ENCODE data around the gene ATM.

ATM gene

GRCh38 chr11:108203075-108203474 is 19.8 kb upstream of the ATM start:
- H3K79me2 ChIP-seq (ENCODE audit: low read length): peaks cover 84% of the 10 kb centered on the region
- no peak for TF ChIP-seq CTCF (IDR thresholded peaks at IDR 0.05; ENCODE audit: low read depth, low read length)
- TF ChIP-seq EZH2phosphoT487 (IDR thresholded peaks at IDR 0.05; ENCODE audit: low read depth): no peak
- no peak overlapping the region for H3K4me3 ChIP-seq (ENCODE audit: low read length)
- no peak overlapping the region for H2AFZ ChIP-seq (ENCODE audit: low read depth, low read length)
- H3K27ac ChIP-seq (ENCODE audit: low read length): no peak overlapping the region
- no peak overlapping the region for H3K4me2 ChIP-seq (ENCODE audit: low read length)
- H3K4me1 ChIP-seq (ENCODE audit: low read length): peaks cover 33% of the 10 kb centered on the region
- H4K20me1 ChIP-seq (ENCODE audit: insufficient read depth, low read length): peaks cover 43% of the 10 kb centered on the region
- no peak overlapping the region for H3K9ac ChIP-seq (ENCODE audit: low read length)
- no peaks in the 10 kb centered on the region for H3K27me3 ChIP-seq (ENCODE audit: low read depth, low read length)
- H3K36me3 ChIP-seq (replicated peaks; ENCODE audit: low read depth, low read length): peaks cover 70% of the 10 kb centered on the region
- peaks cover 12% of the 10 kb centered on the region; the same call in 1 of the 2 replicates for H3K9me3 ChIP-seq (ENCODE audit: insufficient read depth, low read length)

DNA sequence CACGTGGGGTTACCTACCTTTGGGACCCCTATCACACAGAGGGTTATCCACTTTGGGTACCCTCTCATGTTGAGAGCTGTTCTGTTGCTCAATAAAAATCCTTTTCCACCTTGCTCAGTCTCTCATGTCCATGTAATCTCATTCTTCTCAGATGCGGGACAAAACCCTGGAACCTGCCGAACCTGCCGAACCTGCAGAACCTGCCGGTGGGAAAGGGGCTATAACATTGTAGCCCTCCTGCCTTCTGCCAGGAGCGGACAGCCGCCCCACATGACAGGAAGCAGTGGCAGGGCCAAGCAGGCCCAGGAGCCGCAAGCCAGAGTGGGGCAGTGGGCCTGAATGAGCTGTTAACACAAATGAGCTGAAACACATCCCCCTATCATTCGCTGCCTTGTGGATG is 18.5 kb upstream of the ATM start:
- Histone ChIP-seq H3K9ac (ENCODE audit: low read length) (no peak overlapping the region), H3K9me3 (ENCODE audit: insufficient read depth, low read length) (peaks cover 12% of the 10 kb centered on the region; the same call in 1 of the 2 replicates), H3K4me2 (ENCODE audit: low read length) (no peak overlapping the region), H3K4me1 (ENCODE audit: low read length) (peaks cover 26% of the 10 kb centered on the region), H3K27me3 (ENCODE audit: low read depth, low read length) (no peaks in the 10 kb centered on the region), H3K27ac (ENCODE audit: low read length) (no peak overlapping the region), H3K4me3 (ENCODE audit: low read length) (no peak overlapping the region), H3K79me2 (ENCODE audit: low read length) (peaks cover 82% of the 10 kb centered on the region), H4K20me1 (ENCODE audit: insufficient read depth, low read length) (peaks cover 31% of the 10 kb centered on the region), H2AFZ (ENCODE audit: low read depth, low read length) (no peak overlapping the region), H3K36me3 (replicated peaks; ENCODE audit: low read depth, low read length) (peaks cover 70% of the 10 kb centered on the region)
- TF ChIP-seq CTCF (IDR thresholded peaks at IDR 0.05; ENCODE audit: low read depth, low read length) (no peak), EZH2phosphoT487 (IDR thresholded peaks at IDR 0.05; ENCODE audit: low read depth) (no peak)

DNA sequence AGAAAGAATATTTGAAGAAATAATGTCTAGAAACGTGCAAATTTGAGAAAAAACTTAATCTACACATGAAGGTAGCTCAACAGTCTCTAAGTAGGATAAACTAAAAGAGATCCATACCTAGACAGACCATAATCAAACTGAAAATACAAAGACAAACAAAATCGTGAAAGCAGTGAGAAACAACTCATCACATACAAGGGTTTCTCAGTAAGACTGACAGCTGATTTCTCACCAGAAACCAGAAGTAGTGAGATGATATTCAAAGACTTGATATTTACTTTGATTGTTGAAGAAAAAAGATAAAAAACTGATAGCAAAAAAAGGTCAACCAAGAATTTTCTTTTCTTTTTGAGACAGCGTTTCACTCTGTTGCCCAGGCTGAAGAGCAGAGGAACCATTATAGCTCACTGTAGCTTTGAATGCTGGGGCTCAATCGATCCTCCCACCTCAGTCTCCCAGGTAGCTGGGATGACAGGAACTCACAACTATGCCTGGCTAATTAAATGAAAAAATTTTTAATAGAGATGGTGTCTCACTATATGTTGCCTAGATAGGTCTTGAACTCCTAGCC is 17.9 kb upstream of the ATM start:
- Histone ChIP-seq H3K4me2 (ENCODE audit: low read length) (no peak overlapping the region), H3K4me1 (ENCODE audit: low read length) (peaks cover 19% of the 10 kb centered on the region), H3K9me3 (ENCODE audit: insufficient read depth, low read length) (peaks cover 12% of the 10 kb centered on the region; the same call in 1 of the 2 replicates), H2AFZ (ENCODE audit: low read depth, low read length) (no peak overlapping the region), H3K36me3 (replicated peaks; ENCODE audit: low read depth, low read length) (peaks cover 69% of the 10 kb centered on the region), H3K9ac (ENCODE audit: low read length) (no peak overlapping the region), H3K27me3 (ENCODE audit: low read depth, low read length) (no peaks in the 10 kb centered on the region), H4K20me1 (ENCODE audit: insufficient read depth, low read length) (peaks cover 26% of the 10 kb centered on the region), H3K4me3 (ENCODE audit: low read length) (no peak overlapping the region), H3K79me2 (ENCODE audit: low read length) (peaks cover 82% of the 10 kb centered on the region), H3K27ac (ENCODE audit: low read length) (no peak overlapping the region)
- TF ChIP-seq EZH2phosphoT487 (IDR thresholded peaks at IDR 0.05; ENCODE audit: low read depth) (no peak), CTCF (IDR thresholded peaks at IDR 0.05; ENCODE audit: low read depth, low read length) (no peak)

- no peak for TF ChIP-seq EZH2phosphoT487 (IDR thresholded peaks at IDR 0.05; ENCODE audit: low read depth)
- no peak for TF ChIP-seq CTCF (IDR thresholded peaks at IDR 0.05; ENCODE audit: low read depth, low read length)
- Histone ChIP-seq H4K20me1 (ENCODE audit: insufficient read depth, low read length) (peaks cover 17% of the 10 kb centered on the region), H3K4me1 (ENCODE audit: low read length) (peaks cover 11% of the 10 kb centered on the region), H3K79me2 (ENCODE audit: low read length) (peaks cover 82% of the 10 kb centered on the region), H3K27ac (ENCODE audit: low read length) (no peak overlapping the region), H3K27me3 (ENCODE audit: low read depth, low read length) (no peaks in the 10 kb centered on the region), H3K4me2 (ENCODE audit: low read length) (no peak overlapping the region), H3K9me3 (ENCODE audit: insufficient read depth, low read length) (peaks cover 12% of the 10 kb centered on the region; the same call in 1 of the 2 replicates), H3K9ac (ENCODE audit: low read length) (no peak overlapping the region), H3K4me3 (ENCODE audit: low read length) (no peak overlapping the region), H3K36me3 (replicated peaks; ENCODE audit: low read depth, low read length) (peaks cover 72% of the 10 kb centered on the region), H2AFZ (ENCODE audit: low read depth, low read length) (no peak overlapping the region)
These were observed 16.7 kb upstream of the ATM start for GRCh38 chr11:108206171-108206570.

Measured in OCI-LY3 (cell line).